IPS-NIHi7 (cell line): Measurements from ENCODE around the gene SSMEM1.
"Not testable (repeated sequence)": the region's sequence is repeated elsewhere in the genome, so short reads cannot be mapped to it uniquely, and the experiment has no call there.

ENCODE experiments used
- DNase-seq: peaks from one replicate; pipeline ENCODE4 v3.0.0; 2012; ENCODE audit warnings: mixed read lengths; ENCODE audit errors: extremely low spot score

The SSMEM1 gene

GRCh38 chr7:130246491-130246890 is 38.8 kb downstream of the SSMEM1 start:
- not testable (repeated sequence) for DNase-seq

- not testable (repeated sequence) for DNase-seq
Measured at GRCh38 chr7:130248842-130249241, 41.2 kb downstream of the SSMEM1 start.

DNA sequence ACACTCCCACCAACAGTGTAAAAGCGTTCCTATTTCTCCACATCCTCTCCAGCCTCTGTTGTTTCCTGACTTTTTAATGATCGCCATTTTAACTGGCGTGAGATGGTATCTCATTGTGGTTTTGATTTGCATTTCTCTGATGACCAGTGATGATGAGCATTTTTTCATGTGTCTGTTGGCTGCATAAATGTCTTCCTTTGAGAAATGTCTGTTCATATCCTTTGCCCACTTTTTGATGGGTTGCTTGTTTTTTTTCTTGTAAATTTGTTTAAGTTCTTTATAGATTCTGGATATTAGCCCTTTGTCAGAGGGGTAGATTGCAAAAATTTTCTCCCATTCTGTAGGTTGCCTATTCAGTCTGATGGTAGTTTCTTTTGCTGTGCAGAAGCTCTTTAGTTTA is 42.0 kb downstream of the SSMEM1 start:
- DNase-seq: not testable (repeated sequence)

DNA sequence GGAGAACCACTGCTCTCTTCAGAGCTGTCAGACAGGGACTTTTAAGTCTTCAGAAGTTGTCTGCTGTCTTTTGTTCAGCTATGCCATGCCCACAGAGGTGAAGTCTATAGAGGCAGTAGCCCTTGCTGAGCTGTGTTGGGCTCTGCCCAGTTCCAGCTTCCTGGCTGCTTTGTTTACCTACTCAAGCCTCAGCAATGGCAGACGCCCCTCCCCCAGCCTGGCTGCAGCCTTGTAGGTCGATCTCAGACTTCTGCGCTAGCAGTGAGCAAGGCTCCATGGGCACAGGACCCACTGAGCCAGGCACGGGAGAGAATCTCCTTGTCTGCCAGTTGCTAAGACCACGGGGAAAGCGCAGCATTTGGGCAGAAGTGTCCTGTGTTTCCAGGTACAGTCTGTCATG is 46.9 kb downstream of the SSMEM1 start:
- no peak for DNase-seq

DNA sequence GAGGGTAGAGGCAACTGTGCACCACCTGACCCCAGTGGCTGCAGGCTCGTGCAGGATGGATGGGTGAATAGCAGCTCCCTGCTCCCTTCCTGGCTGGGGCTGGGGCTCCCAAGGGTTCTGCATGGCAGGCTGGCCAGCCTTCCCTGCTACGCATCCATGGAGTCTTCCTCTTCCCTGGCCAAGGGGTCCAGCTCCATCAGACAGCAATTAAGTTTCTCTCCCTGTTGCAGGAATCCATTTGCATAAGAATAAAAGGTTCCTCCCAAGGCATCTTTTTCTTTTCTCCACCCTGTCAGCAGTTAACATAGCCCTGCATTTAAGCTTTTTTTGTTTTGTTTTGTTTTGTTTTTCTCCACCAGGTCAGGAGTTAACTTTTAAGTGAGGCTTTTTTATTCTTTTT is 49.0 kb downstream of the SSMEM1 start:
- DNase-seq: no peak

DNA sequence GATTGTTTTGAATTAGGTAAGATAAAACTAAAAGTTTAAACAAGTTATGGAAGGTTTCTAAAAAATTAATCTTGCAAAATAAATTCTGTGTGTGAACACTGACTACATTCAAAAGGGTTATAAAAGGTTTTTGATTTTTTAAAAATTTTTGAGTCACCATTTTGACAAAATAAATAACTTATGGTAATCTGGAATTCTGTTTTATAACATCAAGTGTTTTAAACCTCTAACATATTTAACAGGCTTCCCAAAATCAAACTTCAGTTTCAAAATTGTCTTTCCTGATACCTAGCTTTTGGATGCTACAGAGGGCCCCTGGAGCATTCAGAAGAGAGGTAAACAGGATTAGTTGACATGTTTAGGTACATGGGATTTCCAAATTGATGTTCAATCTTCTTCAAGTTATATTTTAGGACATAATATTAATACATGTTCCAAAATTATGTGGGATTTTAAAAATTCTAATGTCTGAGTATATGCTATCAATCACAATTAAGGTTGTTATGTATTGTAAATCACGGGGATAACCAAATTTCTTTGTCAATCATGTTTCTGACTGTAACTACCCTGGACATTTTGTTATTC is 50.9 kb downstream of the SSMEM1 start:
- no peak for DNase-seq

DNA sequence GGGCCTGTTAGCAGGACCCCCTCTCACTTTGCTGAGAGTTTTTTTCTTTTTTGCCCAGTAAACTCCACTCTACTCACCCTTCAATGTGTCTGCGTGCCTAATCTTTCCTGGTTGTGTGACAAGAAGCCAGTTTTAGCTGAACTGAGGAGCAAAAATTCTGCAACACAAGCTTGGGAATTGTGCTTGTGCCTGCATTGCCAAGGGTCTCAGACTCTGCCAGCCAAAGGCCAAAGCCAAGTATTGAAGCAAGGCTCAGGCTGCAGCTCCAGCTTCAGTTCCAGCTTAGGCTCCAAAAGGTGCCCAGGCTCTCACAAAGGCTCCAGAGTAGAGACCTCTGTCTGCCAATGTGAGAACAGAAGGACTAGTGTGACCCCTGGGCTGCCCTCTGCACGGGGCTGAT is 54.8 kb downstream of the SSMEM1 start:
- DNase-seq: no peak

DNA sequence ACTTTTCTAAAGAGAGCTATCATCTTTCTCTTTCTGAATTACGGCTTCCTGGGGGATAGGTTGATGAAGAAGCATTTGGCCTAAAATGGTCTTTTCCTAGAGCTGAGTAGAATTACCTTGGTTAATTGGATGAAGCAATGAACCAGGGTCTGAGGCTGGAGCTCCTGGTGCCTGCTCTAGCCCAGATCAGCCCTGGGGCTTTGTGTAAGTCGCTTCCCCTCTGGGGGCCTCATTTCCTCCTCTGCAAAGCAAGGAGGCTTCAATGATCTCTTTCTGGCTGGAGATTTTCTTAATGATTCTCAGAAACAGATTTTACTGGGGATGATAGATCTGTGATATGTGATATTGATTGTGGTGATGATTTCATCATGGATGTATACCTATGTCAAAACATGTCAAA is 55.5 kb downstream of the SSMEM1 start:
- DNase-seq: no peak
